ENCODE results near the gene CFAP57. TPM values are rescaled to one million over a fixed set of nuclear protein-coding genes. Genes with fewer than 3 reads are reported as not detected.

CFAP57 gene
- total RNA-seq, 1 donor from 2014 or later: 0.24 TPM

- Mint-ChIP-seq H3K36me3 (ENCODE audit: unreplicated experiment) (no peaks in the 10 kb centered on the region), H3K4me1 (ENCODE audit: unreplicated experiment) (peaks cover 20% of the 10 kb centered on the region), H3K27ac (ENCODE audit: unreplicated experiment) (no peak overlapping the region), H3K9me3 (ENCODE audit: unreplicated experiment) (peaks cover 5% of the 10 kb centered on the region), H3K27me3 (ENCODE audit: unreplicated experiment) (no peaks in the 10 kb centered on the region), H3K4me3 (ENCODE audit: unreplicated experiment) (no peak overlapping the region)
- TF ChIP-seq CTCF (IDR thresholded peaks at IDR 0.05): no peak
- no peak for DNase-seq (ENCODE audit: extremely low spot score, unreplicated experiment)
Observed at GRCh38 chr1:43237121-43237520, 65.0 kb downstream of the CFAP57 start.

- TF ChIP-seq CTCF (IDR thresholded peaks at IDR 0.05): peak; percentile 68
- Mint-ChIP-seq H3K27ac (ENCODE audit: unreplicated experiment) (no peak overlapping the region), H3K9me3 (ENCODE audit: unreplicated experiment) (peaks cover 5% of the 10 kb centered on the region), H3K27me3 (ENCODE audit: unreplicated experiment) (no peaks in the 10 kb centered on the region), H3K4me3 (ENCODE audit: unreplicated experiment) (no peak overlapping the region), H3K36me3 (ENCODE audit: unreplicated experiment) (no peaks in the 10 kb centered on the region), H3K4me1 (ENCODE audit: unreplicated experiment) (peaks cover 11% of the 10 kb centered on the region)
- no peak for DNase-seq (ENCODE audit: extremely low spot score, unreplicated experiment)
Observed at GRCh38 chr1:43238085-43238484, 66.0 kb downstream of the CFAP57 start.

GRCh38 chr1:43238991-43239469, 66.9 kb downstream of the CFAP57 start:
- no peak for TF ChIP-seq CTCF (IDR thresholded peaks at IDR 0.05)
- H3K4me3 Mint-ChIP-seq (ENCODE audit: unreplicated experiment): no peak overlapping the region
- H3K27me3 Mint-ChIP-seq (ENCODE audit: unreplicated experiment): no peaks in the 10 kb centered on the region
- peak; percentile 63 for DNase-seq (ENCODE audit: extremely low spot score, unreplicated experiment)
- peaks cover 9% of the 10 kb centered on the region for H3K4me1 Mint-ChIP-seq (ENCODE audit: unreplicated experiment)
- H3K9me3 Mint-ChIP-seq (ENCODE audit: unreplicated experiment): peaks cover 5% of the 10 kb centered on the region
- no peak overlapping the region for H3K27ac Mint-ChIP-seq (ENCODE audit: unreplicated experiment)
- no peaks in the 10 kb centered on the region for H3K36me3 Mint-ChIP-seq (ENCODE audit: unreplicated experiment)

GRCh38 chr1:43239484-43239883, 67.4 kb downstream of the CFAP57 start:
- H3K4me1 Mint-ChIP-seq (ENCODE audit: unreplicated experiment): peaks cover 9% of the 10 kb centered on the region
- no peak overlapping the region for H3K27ac Mint-ChIP-seq (ENCODE audit: unreplicated experiment)
- no peak for TF ChIP-seq CTCF (IDR thresholded peaks at IDR 0.05)
- DNase-seq (ENCODE audit: extremely low spot score, unreplicated experiment): no peak
- no peaks in the 10 kb centered on the region for H3K36me3 Mint-ChIP-seq (ENCODE audit: unreplicated experiment)
- no peak overlapping the region for H3K4me3 Mint-ChIP-seq (ENCODE audit: unreplicated experiment)
- peaks cover 5% of the 10 kb centered on the region for H3K9me3 Mint-ChIP-seq (ENCODE audit: unreplicated experiment)
- H3K27me3 Mint-ChIP-seq (ENCODE audit: unreplicated experiment): no peaks in the 10 kb centered on the region

GRCh38 chr1:43241413-43241836, 69.3 kb downstream of the CFAP57 start:
- H3K4me1 Mint-ChIP-seq (ENCODE audit: unreplicated experiment): no peaks in the 10 kb centered on the region
- H3K27ac Mint-ChIP-seq (ENCODE audit: unreplicated experiment): no peak overlapping the region
- no peaks in the 10 kb centered on the region for H3K27me3 Mint-ChIP-seq (ENCODE audit: unreplicated experiment)
- TF ChIP-seq CTCF (IDR thresholded peaks at IDR 0.05): no peak
- no peak overlapping the region for H3K4me3 Mint-ChIP-seq (ENCODE audit: unreplicated experiment)
- H3K9me3 Mint-ChIP-seq (ENCODE audit: unreplicated experiment): peaks cover 13% of the 10 kb centered on the region
- no peak for DNase-seq (ENCODE audit: extremely low spot score, unreplicated experiment)
- no peaks in the 10 kb centered on the region for H3K36me3 Mint-ChIP-seq (ENCODE audit: unreplicated experiment)

Measured in osteocyte (in vitro differentiated cells).